CD4-positive, alpha-beta T cell treated with Interleukin-4 for 1 hour (primary cell): ENCODE measurements around the gene GP2.

Experiments
- DNase-seq, 2 donors: peaks; one replicate each; pipeline ENCODE4 v3.0.0-alpha.2; 2020 to 2022

Gene GP2

GRCh38 chr16:20302389-20302788 lies 24.9 kb downstream of the GP2 start:
- no peak for DNase-seq

DNA sequence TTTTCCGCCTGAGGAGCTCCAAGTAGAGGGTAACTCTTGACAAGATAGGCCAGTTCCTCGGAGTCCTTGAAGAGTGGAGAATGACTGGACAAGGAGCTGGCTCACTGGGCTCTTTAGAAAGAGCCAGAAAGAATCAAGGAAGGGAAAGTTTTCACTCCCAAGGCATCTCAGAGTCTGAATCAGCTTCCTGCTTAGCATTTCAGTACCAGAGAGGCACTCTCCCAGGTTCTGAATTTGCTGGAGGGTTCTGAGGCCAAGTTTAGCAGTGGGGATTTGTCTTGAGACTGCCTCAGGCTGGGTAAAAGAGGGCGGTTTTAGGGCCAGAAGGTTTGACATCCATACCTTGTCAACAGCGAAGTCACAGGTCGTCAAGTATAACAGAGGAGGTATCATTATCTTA lies 25.5 kb downstream of the GP2 start:
- DNase-seq: no peak

- peak; percentile 10 to 28 for DNase-seq
Observed at GRCh38 chr16:20300312-20301097, 26.8 kb downstream of the GP2 start.

DNA sequence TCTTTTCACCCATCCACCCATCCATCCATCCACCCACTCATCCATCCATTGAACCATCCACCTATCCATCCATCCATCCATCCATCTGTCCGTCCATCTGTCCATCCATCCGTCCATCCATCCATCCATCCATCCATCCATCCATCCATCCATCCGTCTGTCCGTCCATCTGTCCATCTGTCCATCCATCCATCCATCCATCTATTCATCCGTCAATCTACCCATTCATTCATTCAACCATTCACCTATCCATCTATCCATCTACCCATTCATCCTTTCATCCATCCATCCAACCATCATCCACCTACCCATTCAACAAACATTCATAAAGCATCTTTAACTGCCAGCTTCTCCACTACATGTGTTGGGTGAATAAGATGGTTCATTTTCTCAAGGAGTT lies 28.9 kb downstream of the GP2 start:
- DNase-seq: no peak

GRCh38 chr16:20291208-20292206 lies 35.8 kb downstream of the GP2 start:
- no peak for DNase-seq

- DNase-seq: no peak
Observed at GRCh38 chr16:20289571-20289970, 37.7 kb downstream of the GP2 start.

DNA sequence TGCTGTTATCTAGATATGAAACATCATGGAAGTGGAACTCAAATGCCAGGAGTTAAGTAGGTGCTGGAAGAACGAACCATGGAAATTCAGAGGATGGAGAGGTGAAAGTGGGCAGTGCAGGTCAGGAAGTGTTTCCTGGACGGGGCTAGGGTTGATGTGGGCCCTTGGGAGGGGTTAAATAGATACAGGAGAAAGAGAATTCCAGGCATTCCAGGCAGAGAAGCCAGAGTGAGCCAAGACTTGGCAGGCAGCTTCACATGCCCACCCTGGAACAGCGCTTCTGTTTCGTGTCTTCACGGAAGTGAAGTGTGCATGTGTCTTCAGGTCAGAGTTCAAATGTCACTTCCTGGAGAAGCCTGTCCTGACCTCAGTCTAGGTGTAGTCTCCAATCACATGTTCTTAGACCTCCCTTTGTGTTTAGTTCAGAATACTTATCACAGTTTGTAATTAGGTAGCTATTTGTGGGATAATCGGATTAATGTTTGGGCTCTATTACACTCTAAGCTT lies 41.3 kb downstream of the GP2 start:
- DNase-seq: no peak

DNA sequence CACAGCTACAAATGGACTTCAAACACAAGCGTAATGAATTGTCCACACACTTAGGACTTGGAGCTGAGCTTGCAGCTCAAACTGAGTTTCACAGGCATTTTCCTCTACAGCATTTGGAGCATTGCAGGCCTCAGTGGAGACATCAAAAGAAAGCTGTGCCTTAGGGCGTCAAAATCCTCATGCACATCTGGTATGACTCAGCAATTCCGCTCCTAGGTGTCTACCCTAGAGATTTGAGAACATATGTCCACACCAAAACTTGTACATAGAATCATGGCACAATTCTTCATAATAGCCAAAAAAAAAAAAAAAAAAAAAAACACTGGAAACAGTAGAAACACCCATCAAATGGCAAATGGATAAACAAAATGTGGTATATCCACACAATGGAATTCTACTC lies 47.1 kb downstream of the GP2 start:
- DNase-seq: no peak

- no peak for DNase-seq
Observed at GRCh38 chr16:20271893-20272292, 55.4 kb downstream of the GP2 start.

DNA sequence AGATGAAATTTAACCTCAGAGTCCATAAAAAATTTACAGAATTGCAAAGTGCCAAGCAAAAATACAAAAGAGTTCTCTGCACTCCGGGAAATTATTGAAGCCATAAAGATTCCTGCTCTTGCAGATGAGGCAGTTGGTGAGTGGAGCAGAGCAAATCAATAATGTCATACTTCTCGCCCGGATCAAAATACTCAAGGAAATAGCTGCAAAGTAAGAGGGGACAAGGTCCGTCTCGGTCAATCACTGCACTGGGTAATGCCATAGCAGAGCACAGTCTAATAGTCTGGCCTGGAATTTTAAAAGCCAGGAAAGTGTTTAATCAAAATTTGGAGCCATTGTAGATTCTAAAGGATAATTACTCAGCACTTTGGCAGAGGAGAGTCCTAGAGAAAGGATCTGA lies 58.9 kb downstream of the GP2 start:
- DNase-seq: no peak

GRCh38 chr16:20265019-20265418 lies 62.3 kb downstream of the GP2 start:
- no peak for DNase-seq

GRCh38 chr16:20263138-20263855 lies 64.0 kb downstream of the GP2 start:
- DNase-seq: no peak

DNA sequence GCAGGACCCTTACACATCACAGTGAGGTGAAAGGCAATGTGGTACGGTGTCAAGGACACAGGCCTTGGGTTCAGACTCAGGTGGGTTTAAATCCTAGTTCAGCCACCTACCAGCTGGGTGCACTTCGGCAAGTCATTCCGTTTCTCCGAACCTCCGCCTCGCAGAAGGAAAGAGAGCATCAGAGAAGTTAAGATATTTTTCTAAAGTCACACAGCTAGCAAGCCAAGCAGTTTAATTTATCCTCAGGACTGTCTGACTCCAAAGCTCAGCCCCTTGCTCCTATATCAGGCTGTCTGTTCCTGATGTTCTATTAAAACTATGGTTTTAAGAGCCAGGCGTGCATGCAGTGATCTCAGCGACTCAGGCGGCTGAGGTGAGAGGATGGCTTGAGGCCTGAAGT lies 65.1 kb downstream of the GP2 start:
- DNase-seq: no peak

DNA sequence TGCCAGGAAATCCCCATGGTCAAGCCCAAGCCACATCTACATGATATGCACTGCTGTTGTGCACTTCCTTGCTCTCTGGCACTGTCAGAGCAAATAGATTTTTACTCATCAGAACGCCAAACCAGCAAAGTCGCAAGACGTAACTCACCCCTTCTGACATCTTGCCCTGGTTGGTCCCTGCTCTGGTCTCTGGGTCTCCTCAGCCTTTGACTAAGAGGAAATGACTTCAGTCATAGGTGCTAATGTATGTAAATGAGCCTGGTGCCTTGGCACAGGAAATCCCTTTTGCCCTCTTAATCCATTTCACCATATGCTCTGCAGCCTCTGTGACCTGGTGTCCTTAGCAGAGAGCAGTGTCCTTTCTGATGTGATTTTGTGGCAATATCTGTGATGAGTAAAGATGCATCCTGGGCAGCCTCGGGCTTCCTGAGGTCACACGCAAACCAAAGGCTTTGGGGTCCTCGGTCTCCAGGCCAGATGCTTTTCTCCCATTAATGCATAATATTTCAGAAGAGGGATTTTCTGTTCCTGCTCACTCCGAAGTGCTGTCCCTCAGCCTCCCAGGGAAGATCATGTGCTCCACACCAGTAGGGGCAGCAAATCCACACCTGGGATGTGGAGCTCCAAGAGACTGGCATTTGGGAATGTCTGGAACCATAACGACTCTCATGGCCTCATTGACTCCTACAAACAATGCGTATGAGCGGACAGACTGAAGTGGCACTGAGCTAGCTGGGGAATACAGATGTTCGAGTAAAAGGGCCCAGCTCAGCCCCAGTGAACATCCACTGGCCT lies 66.9 kb downstream of the GP2 start:
- no peak for DNase-seq
